GM23338 (cell line): ENCODE measurements around the gene SND1.

Source experiments
- CREB1 ChIP-seq: fragments of 250-450 bp; sonication (Bioruptor Pico); IDR thresholded peaks from 2 replicates; pipeline ENCODE4 v1.5.0; 2020; ENCODE audit warnings: low read depth, mild to moderate bottlenecking, moderate library complexity
- EZH2 ChIP-seq: fragments of 200-600 bp; sonication (generic); IDR thresholded peaks from one replicate; pipeline ENCODE4 v1.8.0; 2017; ENCODE audit warnings: antibody characterized with exemption, mild to moderate bottlenecking, low read depth; ENCODE audit not compliant: unreplicated experiment
- EZH2phosphoT487 ChIP-seq: fragments of 200-600 bp; sonication (generic); IDR thresholded peaks from one replicate; pipeline ENCODE4 v1.8.1; 2018; ENCODE audit warnings: antibody characterized with exemption; ENCODE audit not compliant: unreplicated experiment
- JUNB ChIP-seq: IDR thresholded peaks from one replicate; pipeline ENCODE4 v1.6.1; 2016; ENCODE audit warnings: antibody characterized with exemption; ENCODE audit not compliant: unreplicated experiment
- POLR2AphosphoS5 ChIP-seq: IDR thresholded peaks from 2 replicates; pipeline ENCODE4 v1.6.1; 2016; ENCODE audit warnings: antibody characterized with exemption, low read depth
- ZNF114 ChIP-seq: fragments of 250-450 bp; sonication (Bioruptor Pico); IDR thresholded peaks from 2 replicates; pipeline ENCODE4 v1.5.0; 2020; ENCODE audit warnings: mild to moderate bottlenecking, moderate library complexity
- ZNF331 ChIP-seq: fragments of 250-450 bp; sonication (Bioruptor Pico); IDR thresholded peaks from 2 replicates; pipeline ENCODE4 v1.5.0; 2020; ENCODE audit warnings: low read depth, mild to moderate bottlenecking, moderate library complexity
- TF ChIP-seq, protein P1 (sequence below), 2 experiments: fragments of 200-600 bp in 1 of 2; sonication (generic) in 1 of 2; conservative IDR thresholded peaks; 2 replicates each; pipeline versions ENCODE4 v1.5.1 to v1.6.1; 2016 to 2017; ENCODE audit warnings: antibody characterized with exemption in 2 of 2, low read depth in 2 of 2, mild to moderate bottlenecking in 2 of 2, moderate library complexity in 1 of 2
- TF ChIP-seq, protein P2 (sequence below): IDR thresholded peaks from one replicate; pipeline ENCODE4 v1.6.1; 2018; ENCODE audit warnings: antibody characterized with exemption; ENCODE audit not compliant: unreplicated experiment

DNA sequence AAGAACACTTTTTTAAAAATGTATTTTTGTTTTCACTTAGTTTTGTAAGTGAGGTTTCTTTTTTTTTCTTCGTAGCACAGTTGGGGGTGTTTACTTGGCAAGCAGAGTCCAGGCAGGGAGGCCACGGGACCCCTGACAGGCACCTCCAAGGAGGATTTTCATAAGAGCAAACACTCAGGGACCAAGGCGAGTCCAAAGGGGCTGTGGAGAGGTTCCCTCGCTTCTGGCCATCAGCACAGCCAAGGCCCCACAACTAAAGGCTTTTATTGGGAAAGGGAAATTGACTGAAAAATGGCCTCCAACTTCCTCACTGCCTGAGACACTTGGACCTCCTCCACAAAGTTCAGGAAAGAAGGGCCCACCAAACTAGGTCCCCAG lies 205.5 kb downstream of the SND1 start:
- no peak for TF ChIP-seq EZH2
- no peak for TF ChIP-seq JUNB
- TF ChIP-seq POLR2AphosphoS5: no peak
- TF ChIP-seq, protein P1, sequence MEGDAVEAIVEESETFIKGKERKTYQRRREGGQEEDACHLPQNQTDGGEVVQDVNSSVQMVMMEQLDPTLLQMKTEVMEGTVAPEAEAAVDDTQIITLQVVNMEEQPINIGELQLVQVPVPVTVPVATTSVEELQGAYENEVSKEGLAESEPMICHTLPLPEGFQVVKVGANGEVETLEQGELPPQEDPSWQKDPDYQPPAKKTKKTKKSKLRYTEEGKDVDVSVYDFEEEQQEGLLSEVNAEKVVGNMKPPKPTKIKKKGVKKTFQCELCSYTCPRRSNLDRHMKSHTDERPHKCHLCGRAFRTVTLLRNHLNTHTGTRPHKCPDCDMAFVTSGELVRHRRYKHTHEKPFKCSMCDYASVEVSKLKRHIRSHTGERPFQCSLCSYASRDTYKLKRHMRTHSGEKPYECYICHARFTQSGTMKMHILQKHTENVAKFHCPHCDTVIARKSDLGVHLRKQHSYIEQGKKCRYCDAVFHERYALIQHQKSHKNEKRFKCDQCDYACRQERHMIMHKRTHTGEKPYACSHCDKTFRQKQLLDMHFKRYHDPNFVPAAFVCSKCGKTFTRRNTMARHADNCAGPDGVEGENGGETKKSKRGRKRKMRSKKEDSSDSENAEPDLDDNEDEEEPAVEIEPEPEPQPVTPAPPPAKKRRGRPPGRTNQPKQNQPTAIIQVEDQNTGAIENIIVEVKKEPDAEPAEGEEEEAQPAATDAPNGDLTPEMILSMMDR (conservative IDR thresholded peaks at IDR 0.05; ENCODE audit: low read depth in 2 of 2): no peak
- TF ChIP-seq, protein P2, sequence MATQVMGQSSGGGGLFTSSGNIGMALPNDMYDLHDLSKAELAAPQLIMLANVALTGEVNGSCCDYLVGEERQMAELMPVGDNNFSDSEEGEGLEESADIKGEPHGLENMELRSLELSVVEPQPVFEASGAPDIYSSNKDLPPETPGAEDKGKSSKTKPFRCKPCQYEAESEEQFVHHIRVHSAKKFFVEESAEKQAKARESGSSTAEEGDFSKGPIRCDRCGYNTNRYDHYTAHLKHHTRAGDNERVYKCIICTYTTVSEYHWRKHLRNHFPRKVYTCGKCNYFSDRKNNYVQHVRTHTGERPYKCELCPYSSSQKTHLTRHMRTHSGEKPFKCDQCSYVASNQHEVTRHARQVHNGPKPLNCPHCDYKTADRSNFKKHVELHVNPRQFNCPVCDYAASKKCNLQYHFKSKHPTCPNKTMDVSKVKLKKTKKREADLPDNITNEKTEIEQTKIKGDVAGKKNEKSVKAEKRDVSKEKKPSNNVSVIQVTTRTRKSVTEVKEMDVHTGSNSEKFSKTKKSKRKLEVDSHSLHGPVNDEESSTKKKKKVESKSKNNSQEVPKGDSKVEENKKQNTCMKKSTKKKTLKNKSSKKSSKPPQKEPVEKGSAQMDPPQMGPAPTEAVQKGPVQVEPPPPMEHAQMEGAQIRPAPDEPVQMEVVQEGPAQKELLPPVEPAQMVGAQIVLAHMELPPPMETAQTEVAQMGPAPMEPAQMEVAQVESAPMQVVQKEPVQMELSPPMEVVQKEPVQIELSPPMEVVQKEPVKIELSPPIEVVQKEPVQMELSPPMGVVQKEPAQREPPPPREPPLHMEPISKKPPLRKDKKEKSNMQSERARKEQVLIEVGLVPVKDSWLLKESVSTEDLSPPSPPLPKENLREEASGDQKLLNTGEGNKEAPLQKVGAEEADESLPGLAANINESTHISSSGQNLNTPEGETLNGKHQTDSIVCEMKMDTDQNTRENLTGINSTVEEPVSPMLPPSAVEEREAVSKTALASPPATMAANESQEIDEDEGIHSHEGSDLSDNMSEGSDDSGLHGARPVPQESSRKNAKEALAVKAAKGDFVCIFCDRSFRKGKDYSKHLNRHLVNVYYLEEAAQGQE: no peak
- TF ChIP-seq ZNF331: no peak
- no peak for TF ChIP-seq EZH2phosphoT487
- no peak for TF ChIP-seq CREB1
- TF ChIP-seq ZNF114 (CRISPR knock-in tag): no peak
